ENCODE results near the gene SERPINI1. TPM values are rescaled to one million over a fixed set of nuclear protein-coding genes. Genes with fewer than 3 reads are reported as not detected.

SERPINI1 gene
- total RNA-seq (2014; rRNA removed; shearing (Covaris generic)), result 6.5 and 8.3 TPM in 2 replicates

DNA sequence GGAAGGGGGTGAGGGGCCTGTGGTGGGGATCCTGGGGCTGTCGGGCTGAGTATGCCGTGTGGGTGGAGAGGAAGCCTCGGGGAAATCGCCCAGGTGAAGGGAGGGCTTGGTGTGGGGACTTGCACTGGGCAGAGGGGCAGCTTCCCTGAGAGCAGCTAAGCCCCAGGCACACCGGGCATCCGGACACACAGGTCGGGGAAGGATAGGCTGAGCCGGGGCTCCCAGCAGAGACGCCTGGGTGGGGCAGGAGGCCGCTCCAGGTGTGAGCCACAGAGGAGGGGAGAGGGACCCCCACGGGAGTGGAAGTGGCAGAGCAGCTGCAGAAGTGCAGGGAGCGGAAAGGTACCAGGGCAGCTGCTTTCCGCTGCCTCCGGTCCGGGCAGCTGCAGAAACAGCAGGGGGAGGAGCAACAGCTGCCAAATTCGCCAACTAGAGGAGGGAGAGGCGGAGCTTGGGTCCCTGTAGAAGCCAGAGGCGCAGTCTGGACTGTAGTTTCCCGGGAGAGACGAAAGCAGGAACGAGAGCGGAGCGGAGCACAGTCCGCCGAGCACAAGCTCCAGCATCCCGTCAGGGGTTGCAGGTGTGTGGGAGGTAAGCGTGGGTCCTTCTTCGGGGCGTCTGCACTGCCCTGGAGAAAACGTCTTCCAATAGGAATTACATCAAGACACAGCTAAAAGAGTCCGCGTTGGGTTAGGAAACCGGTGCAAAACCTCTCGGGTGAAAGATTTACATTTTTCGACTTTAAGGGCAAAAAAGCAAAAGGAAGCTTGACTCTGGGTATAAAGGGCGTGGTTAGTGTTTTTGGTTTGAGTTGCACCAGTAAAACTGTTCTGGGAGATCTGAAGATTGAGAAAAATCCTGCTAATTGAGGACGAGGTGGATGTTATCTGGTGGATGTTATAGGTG lies at the start of gene SERPINI1:
Gene SERPINI1, plus strand, starts transcription at position 489 of the 906 bp plus-strand sequence. CDS start 53,408 bp downstream, outside the sequence.
- Histone ChIP-seq H3K27me3 (ENCODE audit: control insufficient read depth, insufficient read depth, low read length) (no peaks in the 10 kb centered on the region), H3K36me3 (replicated peaks; ENCODE audit: control insufficient read depth, insufficient read depth, low read length) (no peaks in the 10 kb centered on the region), H3K4me3 (ENCODE audit: insufficient read depth, low read depth, low read length) (peak within 1 kb of the TSS; percentile 95)
- DNase-seq, result peak; percentile 64

DNA sequence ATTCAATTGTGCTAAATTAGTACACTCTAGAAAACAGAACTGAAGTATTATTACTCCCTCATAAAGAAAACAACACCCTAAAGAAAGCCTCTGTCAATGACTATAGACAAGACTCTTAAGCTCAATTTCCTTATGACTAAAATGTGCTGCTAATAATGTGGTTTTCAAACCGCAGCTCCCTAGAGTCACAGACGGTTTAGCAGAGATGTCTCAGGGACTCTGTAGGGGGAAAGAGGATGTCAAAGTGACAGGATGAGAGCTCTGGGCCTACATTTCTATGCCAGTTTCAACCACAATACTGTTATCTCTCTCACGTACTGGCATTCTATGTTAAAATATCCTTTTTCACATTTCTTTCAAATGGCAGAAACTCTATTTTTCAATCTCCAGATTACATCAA lies 44.2 kb upstream of the SERPINI1 start:
- no peaks in the 10 kb centered on the region for H3K27me3 ChIP-seq (ENCODE audit: control insufficient read depth, insufficient read depth, low read length)

DNA sequence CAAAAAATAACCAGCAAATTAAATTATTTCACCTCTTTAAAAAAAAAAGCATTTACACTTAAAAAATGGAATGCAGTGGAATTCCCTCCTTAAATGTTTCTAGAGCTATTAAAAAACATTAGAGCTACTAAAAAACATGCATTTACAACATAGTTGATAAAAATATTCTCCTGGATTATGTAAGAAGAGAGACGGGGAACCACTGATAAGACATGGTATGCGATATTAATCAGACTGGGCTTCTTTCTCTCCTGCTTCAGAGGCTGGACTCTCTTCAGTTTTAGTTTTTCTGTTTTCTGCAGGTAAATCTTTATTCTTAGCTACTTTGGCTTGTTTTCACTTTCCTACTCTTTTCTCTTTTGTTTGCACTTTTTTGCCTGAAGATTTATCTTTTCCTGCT lies 41.4 kb upstream of the SERPINI1 start:
- no peak for DNase-seq
- Histone ChIP-seq H3K4me3 (ENCODE audit: insufficient read depth, low read depth, low read length) (no peak overlapping the region), H3K36me3 (replicated peaks; ENCODE audit: control insufficient read depth, insufficient read depth, low read length) (no peaks in the 10 kb centered on the region; the same call in 1 of the 2 replicates), H3K27me3 (ENCODE audit: control insufficient read depth, insufficient read depth, low read length) (no peaks in the 10 kb centered on the region)

More for the DNA sequence above, 44.2 kb upstream of the SERPINI1 start:
- no peaks in the 10 kb centered on the region; the same call in none of the 2 replicates for H3K36me3 ChIP-seq (replicated peaks; ENCODE audit: control insufficient read depth, insufficient read depth, low read length)
- DNase-seq, result no peak
- H3K4me3 ChIP-seq (ENCODE audit: insufficient read depth, low read depth, low read length), result no peak overlapping the region

DNA sequence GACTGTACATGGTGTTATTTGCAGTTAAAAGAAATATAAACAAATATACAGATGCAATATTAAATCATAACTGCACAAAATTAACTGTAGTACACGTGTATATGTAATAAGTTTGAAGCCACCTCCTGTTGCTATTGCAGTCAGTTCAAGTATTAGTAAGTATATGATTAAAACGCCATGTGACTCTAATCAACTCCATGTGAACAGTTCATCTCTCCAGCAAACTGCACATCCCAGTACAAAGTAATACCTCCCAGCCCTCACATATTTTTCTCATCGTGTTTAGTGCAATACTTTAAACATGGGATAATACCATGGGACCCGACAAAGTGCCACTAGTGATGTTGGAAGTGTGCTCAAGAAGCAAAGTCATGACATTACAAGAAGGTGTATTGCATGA lies 35.5 kb upstream of the SERPINI1 start:
- no peak for DNase-seq
- H3K27me3 ChIP-seq (ENCODE audit: control insufficient read depth, insufficient read depth, low read length), result no peaks in the 10 kb centered on the region
- no peak overlapping the region for H3K4me3 ChIP-seq (ENCODE audit: insufficient read depth, low read depth, low read length)
- peaks cover 2% of the 10 kb centered on the region for H3K36me3 ChIP-seq (replicated peaks; ENCODE audit: control insufficient read depth, insufficient read depth, low read length)

- no peak for DNase-seq
- H3K36me3 ChIP-seq (replicated peaks; ENCODE audit: control insufficient read depth, insufficient read depth, low read length), result peaks cover 2% of the 10 kb centered on the region
- H3K27me3 ChIP-seq (ENCODE audit: control insufficient read depth, insufficient read depth, low read length), result no peaks in the 10 kb centered on the region
- no peak overlapping the region for H3K4me3 ChIP-seq (ENCODE audit: insufficient read depth, low read depth, low read length)
These were observed 34.6 kb upstream of the SERPINI1 start for GRCh38 chr3:167700926-167701325.

DNA sequence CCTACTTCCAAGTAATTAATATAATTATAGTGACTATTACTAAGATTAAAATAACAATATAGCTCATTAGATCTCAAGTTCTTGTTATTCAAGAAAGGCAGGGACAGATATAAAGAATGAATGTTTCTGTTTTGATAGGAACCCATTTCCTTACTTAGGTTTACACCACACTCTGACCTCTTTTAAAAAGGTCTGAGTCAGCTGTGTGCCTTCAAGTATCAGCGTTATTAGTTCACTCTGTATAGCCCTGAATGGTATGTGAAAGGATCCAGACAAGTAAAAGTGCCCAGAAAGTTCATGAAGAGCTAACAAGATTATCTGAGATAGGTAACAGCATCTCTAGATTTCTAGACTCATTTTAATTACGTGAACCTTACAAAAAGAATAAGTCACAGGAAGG lies 29.7 kb upstream of the SERPINI1 start:
- H3K27me3 ChIP-seq (ENCODE audit: control insufficient read depth, insufficient read depth, low read length), result no peaks in the 10 kb centered on the region
- H3K4me3 ChIP-seq (ENCODE audit: insufficient read depth, low read depth, low read length), result no peak overlapping the region
- peaks cover 7% of the 10 kb centered on the region for H3K36me3 ChIP-seq (replicated peaks; ENCODE audit: control insufficient read depth, insufficient read depth, low read length)
- no peak for DNase-seq

DNA sequence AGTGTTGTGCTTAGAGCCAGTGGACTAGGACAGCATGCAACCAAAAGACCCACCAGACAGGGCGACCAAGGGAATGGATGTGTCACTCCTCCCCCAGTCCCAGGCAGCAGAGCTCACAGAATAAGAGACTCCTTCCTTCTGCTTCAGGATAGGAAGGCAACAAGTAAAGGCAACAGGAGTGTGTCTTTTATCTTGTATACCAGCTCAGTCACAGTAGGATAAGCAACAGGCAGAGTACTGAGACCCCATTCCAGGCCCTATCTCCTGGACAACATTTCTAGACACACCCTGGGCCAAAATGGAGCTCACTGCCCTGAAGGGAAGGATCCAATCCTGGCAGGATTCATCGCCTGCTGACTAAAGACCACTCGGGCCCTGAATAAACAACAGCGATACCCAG lies 25.8 kb upstream of the SERPINI1 start:
- H3K36me3 ChIP-seq (replicated peaks; ENCODE audit: control insufficient read depth, insufficient read depth, low read length), result peaks cover 5% of the 10 kb centered on the region
- no peaks in the 10 kb centered on the region for H3K27me3 ChIP-seq (ENCODE audit: control insufficient read depth, insufficient read depth, low read length)
- no peak overlapping the region for H3K4me3 ChIP-seq (ENCODE audit: insufficient read depth, low read depth, low read length)
- DNase-seq, result no peak

DNA sequence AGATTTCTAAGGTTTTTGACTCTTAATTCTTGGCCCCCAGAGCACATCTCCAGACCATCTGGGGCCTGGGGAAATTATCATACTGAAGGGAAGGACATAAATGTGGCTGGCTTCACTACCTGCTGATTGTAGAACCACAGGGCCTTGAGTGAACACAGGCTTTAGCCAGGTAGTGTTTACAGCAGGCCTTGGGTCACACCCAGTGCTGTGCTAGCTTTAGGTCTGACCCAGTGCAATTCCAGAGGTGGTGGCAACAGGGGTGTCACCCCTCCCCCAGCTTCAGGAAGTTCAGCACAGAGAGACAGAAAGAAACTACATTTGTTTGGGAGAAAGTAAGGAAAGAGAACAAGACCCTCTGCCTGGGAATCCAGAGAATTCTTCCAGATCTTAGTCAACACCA lies 25.0 kb upstream of the SERPINI1 start:
- H3K36me3 ChIP-seq (replicated peaks; ENCODE audit: control insufficient read depth, insufficient read depth, low read length), result peaks cover 5% of the 10 kb centered on the region
- no peak overlapping the region for H3K4me3 ChIP-seq (ENCODE audit: insufficient read depth, low read depth, low read length)
- DNase-seq, result no peak
- H3K27me3 ChIP-seq (ENCODE audit: control insufficient read depth, insufficient read depth, low read length), result no peaks in the 10 kb centered on the region

DNA sequence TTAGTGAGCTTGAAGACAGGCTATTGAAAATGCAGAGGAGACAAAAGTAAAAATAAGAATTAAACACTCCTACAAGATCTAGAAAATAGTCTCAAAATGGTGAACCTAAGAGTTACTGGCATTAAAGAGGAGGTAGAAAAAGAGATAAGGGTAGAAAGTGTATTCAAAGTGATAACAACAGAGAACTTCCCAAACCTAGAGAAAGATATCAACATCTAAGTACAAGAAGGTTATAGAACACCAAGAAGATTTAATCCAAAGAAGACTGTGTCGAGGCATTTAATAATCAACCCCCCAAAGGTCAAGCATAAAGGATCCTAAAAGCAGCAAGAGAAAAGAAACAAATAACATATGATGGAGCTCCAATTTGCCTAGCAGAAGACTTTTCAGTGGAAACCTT lies 24.1 kb upstream of the SERPINI1 start:
- no peak overlapping the region for H3K4me3 ChIP-seq (ENCODE audit: insufficient read depth, low read depth, low read length)
- DNase-seq, result no peak
- H3K27me3 ChIP-seq (ENCODE audit: control insufficient read depth, insufficient read depth, low read length), result no peaks in the 10 kb centered on the region
- H3K36me3 ChIP-seq (replicated peaks; ENCODE audit: control insufficient read depth, insufficient read depth, low read length), result peaks cover 5% of the 10 kb centered on the region

GRCh38 chr3:167712445-167712844 lies 23.1 kb upstream of the SERPINI1 start:
- H3K4me3 ChIP-seq (ENCODE audit: insufficient read depth, low read depth, low read length), result no peak overlapping the region
- H3K27me3 ChIP-seq (ENCODE audit: control insufficient read depth, insufficient read depth, low read length), result no peaks in the 10 kb centered on the region
- peaks cover 5% of the 10 kb centered on the region for H3K36me3 ChIP-seq (replicated peaks; ENCODE audit: control insufficient read depth, insufficient read depth, low read length)
- DNase-seq, result no peak

GRCh38 chr3:167714871-167715270 lies 20.6 kb upstream of the SERPINI1 start:
- H3K4me3 ChIP-seq (ENCODE audit: insufficient read depth, low read depth, low read length), result no peak overlapping the region
- H3K36me3 ChIP-seq (replicated peaks; ENCODE audit: control insufficient read depth, insufficient read depth, low read length), result peaks cover 6% of the 10 kb centered on the region
- no peaks in the 10 kb centered on the region for H3K27me3 ChIP-seq (ENCODE audit: control insufficient read depth, insufficient read depth, low read length)
- DNase-seq, result no peak

- peaks cover 5% of the 10 kb centered on the region for H3K36me3 ChIP-seq (replicated peaks; ENCODE audit: control insufficient read depth, insufficient read depth, low read length)
These were observed 18.6 kb upstream of the SERPINI1 start for GRCh38 chr3:167716920-167717319.

GRCh38 chr3:167718582-167718981 lies 16.9 kb upstream of the SERPINI1 start:
- Histone ChIP-seq H3K27me3 (ENCODE audit: control insufficient read depth, insufficient read depth, low read length) (no peaks in the 10 kb centered on the region), H3K36me3 (replicated peaks; ENCODE audit: control insufficient read depth, insufficient read depth, low read length) (peaks cover 5% of the 10 kb centered on the region), H3K4me3 (ENCODE audit: insufficient read depth, low read depth, low read length) (no peak overlapping the region)
- no peak for DNase-seq

More at GRCh38 chr3:167716920-167717319, 18.6 kb upstream of the SERPINI1 start:
- DNase-seq, result no peak
- Histone ChIP-seq H3K4me3 (ENCODE audit: insufficient read depth, low read depth, low read length) (no peak overlapping the region), H3K27me3 (ENCODE audit: control insufficient read depth, insufficient read depth, low read length) (no peaks in the 10 kb centered on the region)

- no peak overlapping the region for H3K4me3 ChIP-seq (ENCODE audit: insufficient read depth, low read depth, low read length)
- peaks cover 5% of the 10 kb centered on the region for H3K36me3 ChIP-seq (replicated peaks; ENCODE audit: control insufficient read depth, insufficient read depth, low read length)
- DNase-seq, result peak; percentile 1
- no peaks in the 10 kb centered on the region for H3K27me3 ChIP-seq (ENCODE audit: control insufficient read depth, insufficient read depth, low read length)
These were observed 12.5 kb upstream of the SERPINI1 start for GRCh38 chr3:167723025-167723512.

DNA sequence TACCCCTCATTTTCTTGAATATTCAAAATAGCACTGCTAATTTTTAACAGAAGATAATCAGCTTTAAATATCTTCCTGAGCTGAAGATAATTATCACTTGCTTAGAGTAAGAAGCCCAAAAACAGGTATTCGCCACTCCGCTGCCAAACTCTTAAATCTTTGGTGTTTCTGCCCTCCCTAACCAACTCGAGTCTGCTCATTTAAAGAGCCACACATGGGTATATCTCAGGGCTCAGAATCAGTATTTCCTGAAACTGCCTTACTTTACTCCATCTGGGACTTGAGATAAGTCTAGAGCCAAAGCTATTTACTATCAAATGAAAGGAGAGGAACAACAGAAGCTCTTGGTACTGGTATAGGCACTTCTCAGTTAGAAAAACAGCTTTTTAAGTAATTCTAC lies 11.6 kb upstream of the SERPINI1 start:
- H3K27me3 ChIP-seq (ENCODE audit: control insufficient read depth, insufficient read depth, low read length), result no peaks in the 10 kb centered on the region
- no peak for DNase-seq
- no peak overlapping the region for H3K4me3 ChIP-seq (ENCODE audit: insufficient read depth, low read depth, low read length)
- H3K36me3 ChIP-seq (replicated peaks; ENCODE audit: control insufficient read depth, insufficient read depth, low read length), result no peaks in the 10 kb centered on the region
